T-helper 1 cell (primary cell): Measurements from ENCODE around the gene CR2.
A peak's percentile ranks its signal among the peaks of the same experiment; 100 is the strongest.
"Not testable (repeated sequence)": the region's sequence is repeated elsewhere in the genome, so short reads cannot be mapped to it uniquely, and the experiment has no call there.

Source experiments
- DNase-seq, 5 donors: peaks; one replicate each; pipeline ENCODE4 v3.0.0-alpha.2; 2012 to 2020

CR2 gene

DNA sequence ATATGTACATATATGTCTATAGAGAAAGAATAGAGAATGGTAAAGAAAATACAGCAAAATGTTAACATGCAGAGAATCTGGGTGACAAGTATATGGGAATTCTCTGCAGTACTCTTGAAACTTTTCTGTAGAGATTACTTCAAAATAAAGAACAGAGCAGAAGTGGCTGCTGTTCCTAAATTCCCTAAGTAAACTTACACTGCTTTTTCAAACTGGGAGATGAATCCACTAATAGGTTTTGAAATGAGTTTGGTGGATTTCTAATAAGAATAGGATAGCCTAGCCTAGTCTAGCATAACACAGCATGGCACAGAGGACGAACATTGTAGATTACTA lies 450 bp upstream of the CR2 start:
- DNase-seq: no peak

DNA sequence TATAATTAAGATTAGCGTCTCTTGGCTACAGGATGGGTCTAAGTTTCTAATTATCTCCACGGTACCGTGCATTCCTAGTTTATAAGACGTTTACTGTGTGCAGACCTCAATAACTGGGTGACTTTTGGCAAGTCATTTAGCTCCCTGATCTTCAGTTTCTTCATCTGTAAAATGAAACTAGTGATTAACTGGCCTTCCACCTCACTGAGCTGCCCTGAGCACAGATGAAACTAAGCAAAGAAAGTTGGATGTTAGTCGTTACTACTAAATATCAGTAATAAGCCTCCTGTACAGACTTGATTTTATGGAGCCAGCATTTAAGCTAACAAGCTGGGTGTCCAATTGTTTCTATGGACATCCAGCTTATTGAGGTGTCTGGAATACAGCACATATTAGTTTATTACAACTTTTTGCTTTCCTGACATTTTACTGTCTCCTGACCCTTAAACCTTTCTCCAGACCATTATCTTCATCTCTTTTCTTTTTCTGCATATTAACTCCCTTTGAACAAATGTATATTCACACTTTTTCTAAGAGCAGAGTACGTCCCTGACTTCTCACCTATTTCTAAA lies 1.1 kb downstream of the CR2 start:
- DNase-seq: no peak

GRCh38 chr1:207458414-207458813 lies 4.3 kb downstream of the CR2 start:
- DNase-seq: no peak

- DNase-seq: peak in 3 of 5 donors; percentile 4 to 41 (median 26)
Measured at GRCh38 chr1:207459008-207459407, 4.9 kb downstream of the CR2 start.

GRCh38 chr1:207461649-207462048 lies 7.5 kb downstream of the CR2 start:
- DNase-seq: no peak

DNA sequence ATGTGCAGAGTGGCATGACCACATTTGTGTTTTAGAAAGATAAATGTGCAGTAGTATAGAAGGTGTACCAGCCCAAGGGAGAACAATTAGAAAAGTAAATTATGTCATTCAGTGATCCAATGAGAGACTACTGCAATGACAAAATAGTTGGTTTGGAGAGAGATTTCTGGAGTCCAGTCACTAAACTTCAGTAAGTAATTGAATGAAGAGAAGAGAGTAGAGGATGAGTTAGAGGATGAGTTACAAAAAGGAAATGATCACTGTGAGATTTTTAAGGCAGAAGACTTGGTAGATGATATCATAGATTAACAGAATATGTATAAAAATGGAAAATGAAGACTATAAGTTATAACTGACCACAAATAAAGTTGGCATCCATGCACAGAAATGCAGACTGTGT lies 8.4 kb downstream of the CR2 start:
- no peak for DNase-seq

- DNase-seq: no peak
Measured at GRCh38 chr1:207463021-207463420, 8.9 kb downstream of the CR2 start.

DNA sequence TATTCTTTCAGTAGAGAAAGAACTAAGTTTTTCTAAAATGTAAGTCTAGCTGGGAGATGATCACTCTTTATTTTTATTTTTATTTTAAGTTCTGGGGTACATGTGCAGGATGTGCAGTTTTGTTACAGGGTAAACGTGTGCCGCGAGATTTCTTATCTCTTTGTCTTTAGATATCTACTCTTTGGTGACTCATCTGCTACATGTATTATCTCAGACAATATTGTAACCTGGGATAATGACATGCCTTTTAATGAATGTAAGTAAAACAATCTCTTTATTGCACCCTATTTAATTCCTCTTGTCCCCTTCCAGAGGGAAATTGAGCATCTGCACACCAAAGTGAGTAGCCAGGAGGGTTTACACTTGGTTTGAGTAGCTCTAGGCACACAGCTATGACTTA lies 9.4 kb downstream of the CR2 start:
- DNase-seq: no peak

DNA sequence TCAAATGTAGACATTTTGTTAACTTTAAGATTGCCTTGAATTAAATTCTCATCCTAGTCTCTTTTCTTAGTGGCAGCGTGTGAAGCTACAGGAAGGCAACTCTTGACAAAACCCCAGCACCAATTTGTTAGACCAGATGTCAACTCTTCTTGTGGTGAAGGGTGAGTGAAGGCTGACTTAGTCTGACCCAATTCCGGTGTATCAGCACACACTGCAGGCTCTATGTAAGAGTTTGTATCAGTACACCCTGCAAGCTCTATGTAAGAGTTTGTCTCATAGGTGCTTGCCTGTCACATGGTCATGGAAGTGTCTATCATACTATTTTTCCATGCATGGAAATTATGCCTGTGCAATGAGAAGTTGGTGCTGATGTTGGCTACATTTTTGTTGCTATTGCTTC lies 16.8 kb downstream of the CR2 start:
- DNase-seq: no peak

- DNase-seq: no peak
Measured at GRCh38 chr1:207474210-207474609, 20.1 kb downstream of the CR2 start.

DNA sequence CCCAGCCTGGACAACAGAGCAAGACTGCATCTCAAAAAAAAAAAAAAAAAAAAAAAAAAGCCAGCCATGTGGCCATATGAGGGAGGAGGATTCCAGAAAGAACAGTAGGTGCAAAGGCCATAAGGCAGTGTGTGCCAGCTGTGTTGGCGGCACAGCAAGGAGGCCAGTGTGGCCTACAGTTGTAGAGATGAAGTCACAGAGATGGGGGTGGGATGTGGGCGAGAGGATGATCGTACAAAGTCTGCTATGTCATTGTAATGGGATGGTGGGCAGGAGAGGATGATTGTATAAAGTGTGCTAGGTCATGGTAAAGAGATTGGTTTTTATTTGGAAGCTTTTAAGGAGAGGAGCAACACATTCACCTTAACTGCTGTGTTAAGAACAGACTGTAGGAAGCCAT lies 32.1 kb downstream of the CR2 start:
- no peak for DNase-seq

DNA sequence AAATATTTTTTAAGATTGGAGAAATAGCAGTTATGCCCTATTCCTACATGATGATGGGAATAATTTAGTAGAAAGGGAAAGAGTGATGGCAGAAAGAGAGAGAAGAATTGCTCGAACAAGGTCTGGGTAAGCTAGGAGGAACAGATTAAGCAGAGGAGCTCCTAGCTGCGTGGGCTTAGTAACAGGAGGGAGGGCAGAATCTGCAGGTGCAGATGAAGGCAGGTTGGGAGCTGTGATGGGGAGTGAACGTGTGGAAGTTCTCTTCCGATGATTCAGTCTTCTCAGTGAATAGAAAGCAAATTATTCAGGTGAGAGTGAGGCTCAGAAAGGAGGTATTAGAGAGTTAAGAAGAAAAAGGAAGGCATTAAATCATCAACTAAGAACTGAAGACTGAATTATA lies 33.5 kb downstream of the CR2 start:
- DNase-seq: no peak

- DNase-seq: no peak
Measured at GRCh38 chr1:207493212-207493611, 39.1 kb downstream of the CR2 start.

GRCh38 chr1:207494171-207494570 lies 40.0 kb downstream of the CR2 start:
- no peak for DNase-seq

- DNase-seq: not testable (repeated sequence)
Measured at GRCh38 chr1:207495281-207495680, 41.2 kb downstream of the CR2 start.

- DNase-seq: peak in 2 of 5 donors; percentile 13 to 21
Measured at GRCh38 chr1:207495801-207496792, 42.0 kb downstream of the CR2 start, which contains the start of gene CR1. CR1 (plus strand) TSS chr1:207496157; CDS start chr1:207496268, 111 bp downstream.

DNA sequence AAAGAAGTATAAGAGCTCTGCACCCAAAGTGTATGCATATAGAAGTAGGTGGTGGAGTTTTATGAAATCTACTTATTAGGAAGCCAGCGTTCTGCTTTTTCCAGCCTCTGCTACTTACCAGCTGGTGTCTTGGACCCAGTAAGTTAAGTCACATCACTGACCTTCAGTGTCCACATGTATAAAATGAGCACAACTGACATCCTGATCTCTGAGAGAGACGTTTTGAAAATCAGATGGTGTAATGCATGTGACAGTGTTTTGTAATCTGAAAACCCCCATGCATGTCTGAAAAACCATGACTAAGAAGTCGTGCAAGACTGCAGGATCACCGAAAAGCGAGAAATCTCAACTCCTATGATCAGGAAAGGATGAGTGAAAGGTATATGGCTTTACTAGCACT lies 43.8 kb downstream of the CR2 start:
- DNase-seq: no peak

- DNase-seq: peak; percentile 15 to 62 (median 46)
Measured at GRCh38 chr1:207499573-207499972, 45.4 kb downstream of the CR2 start.

GRCh38 chr1:207500306-207500705 lies 46.2 kb downstream of the CR2 start:
- peak in 1 of 5 donors; percentile 17 for DNase-seq

DNA sequence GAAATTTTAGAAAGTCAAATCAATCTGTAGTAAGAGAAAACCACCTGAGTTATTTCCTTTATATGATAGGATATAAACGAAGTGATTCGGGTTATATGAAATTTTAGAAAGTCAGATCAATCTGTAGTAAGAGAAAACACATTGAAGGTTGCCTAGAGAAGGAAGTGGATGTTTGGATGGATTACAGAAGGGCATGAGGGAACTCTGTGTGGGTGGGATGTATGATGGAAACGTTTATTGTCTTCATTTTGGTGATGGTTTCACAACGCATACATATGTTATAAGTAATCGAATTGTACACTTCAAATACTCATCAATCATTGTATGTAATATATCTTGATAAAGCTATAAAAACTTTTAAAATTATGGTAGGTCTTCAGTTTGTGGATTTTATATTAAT lies 46.9 kb downstream of the CR2 start:
- DNase-seq: no peak

DNA sequence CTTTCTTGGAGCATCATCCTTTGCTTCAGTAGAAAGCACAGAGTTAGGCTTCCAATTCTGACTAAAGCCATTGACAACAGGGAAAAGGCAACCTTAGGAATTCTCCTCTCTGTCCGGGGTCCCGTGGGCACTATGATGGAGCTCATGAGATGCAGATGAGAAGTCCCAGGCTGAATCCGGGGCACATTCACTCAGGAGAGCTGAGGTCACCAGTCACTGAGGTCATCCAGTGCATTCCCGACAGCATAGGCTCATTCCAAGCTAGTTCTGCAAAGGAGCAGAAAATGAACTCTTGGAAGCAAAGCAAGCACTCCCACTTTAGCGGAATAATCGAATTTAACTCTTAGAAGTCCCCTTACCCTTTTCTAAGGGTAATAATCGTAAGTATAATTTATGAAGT lies 48.6 kb downstream of the CR2 start:
- DNase-seq: no peak

DNA sequence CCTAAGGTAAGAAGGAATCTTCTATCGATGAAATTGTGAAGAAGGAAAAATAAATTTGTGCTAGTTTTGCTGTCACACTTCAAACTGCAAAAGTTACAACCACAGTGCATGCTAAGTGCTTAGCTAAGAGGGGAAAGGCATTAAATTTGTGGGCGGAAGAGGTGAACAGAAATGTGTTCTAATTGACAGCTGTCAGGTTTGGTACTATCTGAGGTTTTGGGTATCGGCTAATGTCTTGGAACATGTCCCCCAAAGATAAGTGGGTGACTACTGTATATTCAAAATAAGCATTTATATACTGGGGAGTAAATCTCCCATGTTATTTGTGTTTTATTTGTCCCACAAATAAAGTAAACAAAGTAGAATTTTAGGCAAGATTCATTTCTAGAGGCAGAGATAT lies 49.8 kb downstream of the CR2 start:
- DNase-seq: no peak

GRCh38 chr1:207504438-207504837 lies 50.3 kb downstream of the CR2 start:
- no peak for DNase-seq

DNA sequence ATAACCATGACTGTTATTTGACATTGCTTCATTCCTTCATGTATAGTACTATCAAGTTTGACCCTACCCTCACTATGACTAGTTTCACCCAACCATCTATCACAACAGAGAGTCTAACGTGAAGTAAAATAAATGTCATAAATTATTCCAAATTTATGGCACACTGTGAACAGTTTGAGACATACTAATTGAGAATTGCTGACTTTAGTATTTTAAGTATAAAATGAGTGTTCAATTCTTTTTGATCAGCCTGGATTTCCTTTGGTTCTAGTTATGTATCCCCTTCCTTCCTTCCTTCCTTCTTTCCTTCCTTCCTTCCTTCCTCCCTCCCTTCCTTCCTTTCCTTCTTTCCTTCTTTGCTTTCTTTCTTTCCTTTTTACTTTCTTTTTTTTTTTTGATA lies 56.3 kb downstream of the CR2 start:
- no peak for DNase-seq
